Measurements from ENCODE around the gene FBXO47.
"Not testable (repeated sequence)": the region's sequence is repeated elsewhere in the genome, so short reads cannot be mapped to it uniquely, and the experiment has no call there.

FBXO47 gene

DNA sequence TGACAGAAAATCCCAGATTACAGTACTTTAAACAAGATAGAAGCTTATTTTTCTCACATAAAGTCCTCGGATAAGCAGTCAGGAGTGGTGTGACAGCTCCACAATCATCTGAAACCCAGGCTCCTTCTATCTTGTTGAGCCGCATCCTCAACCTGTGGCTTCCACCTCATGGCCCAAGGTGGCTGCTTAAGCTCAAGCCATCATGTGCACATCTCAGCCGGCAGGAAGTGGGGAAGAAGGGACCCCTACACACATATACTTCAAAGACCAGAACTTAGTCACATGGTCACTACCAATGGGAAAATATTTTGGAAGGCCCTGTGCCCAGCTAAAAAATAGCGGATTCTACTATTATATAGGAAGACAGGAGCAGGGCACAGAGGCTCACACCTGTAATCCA is 11.0 kb upstream of the FBXO47 start:
- ChIA-PET CTCF (interaction anchor here (0.6 to 10.0 kb wide), 4 partner anchors 14 to 287 kb away, joined by 3 to 266 read pairs (median 4); partner anchors contain the start of gene PLXDC1), POLR2A (no interaction called here)
- Histone ChIP-seq H3K4me1 (ENCODE audit: control insufficient read depth, insufficient read depth, low read length) (peaks cover 6% of the 10 kb centered on the region), H3K4me3 (ENCODE audit: low read depth, low read length) (no peak overlapping the region), H3K36me3 (ENCODE audit: control insufficient read depth in 2 of 2, insufficient read depth in 1 of 2, low read length in 2 of 2) (no peaks in the 10 kb centered on the region), H3K27ac (ENCODE audit: extremely low read depth, low read depth, low read length) (no peak overlapping the region), H3K9me3 (ENCODE audit: control insufficient read depth, insufficient read depth, low read depth, low read length) (no peaks in the 10 kb centered on the region)
- TF ChIP-seq SCRT2 (tag by site-specific recombination; IDR thresholded peaks at IDR 0.05) (peak; percentile 71), WT1 (tag by site-specific recombination; IDR thresholded peaks at IDR 0.05) (no peak)

DNA sequence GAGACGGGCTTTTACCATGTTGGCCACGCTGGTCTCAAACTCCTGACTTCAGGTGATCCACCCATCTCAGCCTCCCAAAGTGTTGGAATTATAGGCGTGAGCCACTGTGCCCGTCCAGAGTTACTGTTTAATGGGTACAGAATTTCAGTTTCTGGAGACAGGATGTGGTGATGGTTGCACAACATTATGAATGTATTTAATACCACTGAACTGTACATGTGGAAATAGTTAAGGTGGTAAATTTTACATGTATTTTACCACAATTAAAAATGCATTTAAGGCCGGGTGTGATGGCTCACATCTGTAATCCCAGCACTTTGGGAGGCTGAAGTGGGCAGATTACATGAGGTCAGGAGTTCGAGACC is 9.0 kb upstream of the FBXO47 start:
- CTCF ChIA-PET, result interaction anchor here (0.7 to 0.9 kb wide), 4 partner anchors 43 to 119 kb away, joined by 3 to 4 read pairs (median 3); no protein-coding TSS in a partner anchor
- H3K27ac ChIP-seq (ENCODE audit: extremely low read depth, low read depth, low read length); H3K4me1 ChIP-seq (ENCODE audit: control insufficient read depth, insufficient read depth, low read length); H3K4me3 ChIP-seq (ENCODE audit: low read depth, low read length); H3K9me3 ChIP-seq (ENCODE audit: control insufficient read depth, insufficient read depth, low read depth, low read length); H3K36me3 ChIP-seq (ENCODE audit: control insufficient read depth in 2 of 2, insufficient read depth in 1 of 2, low read length in 2 of 2): not testable (repeated sequence)
- POLR2A ChIA-PET, result interaction anchor here (0.6 kb wide), 1 partner anchor 224 kb away, joined by 4 read pairs; the partner anchor contains the start of gene RPL19

DNA sequence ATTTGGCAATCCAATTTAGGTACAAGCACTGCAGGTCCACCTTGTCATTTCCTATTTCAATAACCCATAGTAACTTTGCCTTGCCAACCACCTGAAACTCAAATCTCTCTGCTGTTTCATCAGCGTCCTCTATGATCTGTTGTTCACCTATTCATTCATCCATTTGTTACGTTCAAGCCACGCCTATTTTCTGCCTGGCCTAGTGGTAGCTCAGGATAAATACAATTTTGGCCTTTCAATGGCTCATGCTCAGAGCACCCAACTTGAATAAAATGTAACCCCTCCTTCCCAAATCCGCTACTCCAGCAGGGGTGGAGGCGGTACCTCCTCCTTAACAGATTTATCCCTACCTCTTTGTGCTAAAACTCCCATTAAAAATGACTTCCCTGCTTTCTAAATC is 3.6 kb upstream of the FBXO47 start:
- Histone ChIP-seq H3K4me1 (ENCODE audit: control insufficient read depth, insufficient read depth, low read length) (no peaks in the 10 kb centered on the region), H3K36me3 (ENCODE audit: control insufficient read depth in 2 of 2, insufficient read depth in 1 of 2, low read length in 2 of 2) (no peaks in the 10 kb centered on the region), H3K4me3 (ENCODE audit: low read depth, low read length) (no peak overlapping the region), H3K27ac (ENCODE audit: extremely low read depth, low read depth, low read length) (no peak overlapping the region), H3K9me3 (ENCODE audit: control insufficient read depth, insufficient read depth, low read depth, low read length) (no peaks in the 10 kb centered on the region)
- TF ChIP-seq SP3 (tag by site-specific recombination; IDR thresholded peaks at IDR 0.05), result no peak
- TF ChIP-seq ZIC2 (tag by site-specific recombination; IDR thresholded peaks at IDR 0.05), result no peak
- no peak for TF ChIP-seq KLF16 (tag by site-specific recombination; IDR thresholded peaks at IDR 0.05)
- TF ChIP-seq ZFP37 (tag by site-specific recombination; IDR thresholded peaks at IDR 0.05), result no peak
- TF ChIP-seq, protein P1, sequence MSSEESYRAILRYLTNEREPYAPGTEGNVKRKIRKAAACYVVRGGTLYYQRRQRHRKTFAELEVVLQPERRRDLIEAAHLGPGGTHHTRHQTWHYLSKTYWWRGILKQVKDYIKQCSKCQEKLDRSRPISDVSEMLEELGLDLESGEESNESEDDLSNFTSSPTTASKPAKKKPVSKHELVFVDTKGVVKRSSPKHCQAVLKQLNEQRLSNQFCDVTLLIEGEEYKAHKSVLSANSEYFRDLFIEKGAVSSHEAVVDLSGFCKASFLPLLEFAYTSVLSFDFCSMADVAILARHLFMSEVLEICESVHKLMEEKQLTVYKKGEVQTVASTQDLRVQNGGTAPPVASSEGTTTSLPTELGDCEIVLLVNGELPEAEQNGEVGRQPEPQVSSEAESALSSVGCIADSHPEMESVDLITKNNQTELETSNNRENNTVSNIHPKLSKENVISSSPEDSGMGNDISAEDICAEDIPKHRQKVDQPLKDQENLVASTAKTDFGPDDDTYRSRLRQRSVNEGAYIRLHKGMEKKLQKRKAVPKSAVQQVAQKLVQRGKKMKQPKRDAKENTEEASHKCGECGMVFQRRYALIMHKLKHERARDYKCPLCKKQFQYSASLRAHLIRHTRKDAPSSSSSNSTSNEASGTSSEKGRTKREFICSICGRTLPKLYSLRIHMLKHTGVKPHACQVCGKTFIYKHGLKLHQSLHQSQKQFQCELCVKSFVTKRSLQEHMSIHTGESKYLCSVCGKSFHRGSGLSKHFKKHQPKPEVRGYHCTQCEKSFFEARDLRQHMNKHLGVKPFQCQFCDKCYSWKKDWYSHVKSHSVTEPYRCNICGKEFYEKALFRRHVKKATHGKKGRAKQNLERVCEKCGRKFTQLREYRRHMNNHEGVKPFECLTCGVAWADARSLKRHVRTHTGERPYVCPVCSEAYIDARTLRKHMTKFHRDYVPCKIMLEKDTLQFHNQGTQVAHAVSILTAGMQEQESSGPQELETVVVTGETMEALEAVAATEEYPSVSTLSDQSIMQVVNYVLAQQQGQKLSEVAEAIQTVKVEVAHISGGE (tag by site-specific recombination; conservative IDR thresholded peaks at IDR 0.05; ENCODE audit: low read depth), result no peak
- TF ChIP-seq ZNF501 (tag by site-specific recombination; IDR thresholded peaks at IDR 0.05), result no peak
- TF ChIP-seq ZNF221 (tag by site-specific recombination; IDR thresholded peaks at IDR 0.05; ENCODE audit: borderline replicate concordance), result no peak
- TF ChIP-seq, protein P2, sequence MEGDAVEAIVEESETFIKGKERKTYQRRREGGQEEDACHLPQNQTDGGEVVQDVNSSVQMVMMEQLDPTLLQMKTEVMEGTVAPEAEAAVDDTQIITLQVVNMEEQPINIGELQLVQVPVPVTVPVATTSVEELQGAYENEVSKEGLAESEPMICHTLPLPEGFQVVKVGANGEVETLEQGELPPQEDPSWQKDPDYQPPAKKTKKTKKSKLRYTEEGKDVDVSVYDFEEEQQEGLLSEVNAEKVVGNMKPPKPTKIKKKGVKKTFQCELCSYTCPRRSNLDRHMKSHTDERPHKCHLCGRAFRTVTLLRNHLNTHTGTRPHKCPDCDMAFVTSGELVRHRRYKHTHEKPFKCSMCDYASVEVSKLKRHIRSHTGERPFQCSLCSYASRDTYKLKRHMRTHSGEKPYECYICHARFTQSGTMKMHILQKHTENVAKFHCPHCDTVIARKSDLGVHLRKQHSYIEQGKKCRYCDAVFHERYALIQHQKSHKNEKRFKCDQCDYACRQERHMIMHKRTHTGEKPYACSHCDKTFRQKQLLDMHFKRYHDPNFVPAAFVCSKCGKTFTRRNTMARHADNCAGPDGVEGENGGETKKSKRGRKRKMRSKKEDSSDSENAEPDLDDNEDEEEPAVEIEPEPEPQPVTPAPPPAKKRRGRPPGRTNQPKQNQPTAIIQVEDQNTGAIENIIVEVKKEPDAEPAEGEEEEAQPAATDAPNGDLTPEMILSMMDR (tag by site-specific recombination; IDR thresholded peaks at IDR 0.05), result no peak
- TF ChIP-seq ZNF560 (tag by site-specific recombination; IDR thresholded peaks at IDR 0.05; ENCODE audit: borderline replicate concordance), result no peak
- no peak for TF ChIP-seq ZNF510 (tag by site-specific recombination; IDR thresholded peaks at IDR 0.05; ENCODE audit: insufficient replicate concordance)
- TF ChIP-seq, protein P3, sequence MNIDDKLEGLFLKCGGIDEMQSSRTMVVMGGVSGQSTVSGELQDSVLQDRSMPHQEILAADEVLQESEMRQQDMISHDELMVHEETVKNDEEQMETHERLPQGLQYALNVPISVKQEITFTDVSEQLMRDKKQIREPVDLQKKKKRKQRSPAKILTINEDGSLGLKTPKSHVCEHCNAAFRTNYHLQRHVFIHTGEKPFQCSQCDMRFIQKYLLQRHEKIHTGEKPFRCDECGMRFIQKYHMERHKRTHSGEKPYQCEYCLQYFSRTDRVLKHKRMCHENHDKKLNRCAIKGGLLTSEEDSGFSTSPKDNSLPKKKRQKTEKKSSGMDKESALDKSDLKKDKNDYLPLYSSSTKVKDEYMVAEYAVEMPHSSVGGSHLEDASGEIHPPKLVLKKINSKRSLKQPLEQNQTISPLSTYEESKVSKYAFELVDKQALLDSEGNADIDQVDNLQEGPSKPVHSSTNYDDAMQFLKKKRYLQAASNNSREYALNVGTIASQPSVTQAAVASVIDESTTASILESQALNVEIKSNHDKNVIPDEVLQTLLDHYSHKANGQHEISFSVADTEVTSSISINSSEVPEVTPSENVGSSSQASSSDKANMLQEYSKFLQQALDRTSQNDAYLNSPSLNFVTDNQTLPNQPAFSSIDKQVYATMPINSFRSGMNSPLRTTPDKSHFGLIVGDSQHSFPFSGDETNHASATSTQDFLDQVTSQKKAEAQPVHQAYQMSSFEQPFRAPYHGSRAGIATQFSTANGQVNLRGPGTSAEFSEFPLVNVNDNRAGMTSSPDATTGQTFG (tag by site-specific recombination; IDR thresholded peaks at IDR 0.05; ENCODE audit: borderline replicate concordance), result no peak
- no peak for TF ChIP-seq ZBTB21 (tag by site-specific recombination; IDR thresholded peaks at IDR 0.05)
- TF ChIP-seq ZNF354C (tag by site-specific recombination; IDR thresholded peaks at IDR 0.05; ENCODE audit: borderline replicate concordance, low read depth), result no peak
- TF ChIP-seq, protein P4, sequence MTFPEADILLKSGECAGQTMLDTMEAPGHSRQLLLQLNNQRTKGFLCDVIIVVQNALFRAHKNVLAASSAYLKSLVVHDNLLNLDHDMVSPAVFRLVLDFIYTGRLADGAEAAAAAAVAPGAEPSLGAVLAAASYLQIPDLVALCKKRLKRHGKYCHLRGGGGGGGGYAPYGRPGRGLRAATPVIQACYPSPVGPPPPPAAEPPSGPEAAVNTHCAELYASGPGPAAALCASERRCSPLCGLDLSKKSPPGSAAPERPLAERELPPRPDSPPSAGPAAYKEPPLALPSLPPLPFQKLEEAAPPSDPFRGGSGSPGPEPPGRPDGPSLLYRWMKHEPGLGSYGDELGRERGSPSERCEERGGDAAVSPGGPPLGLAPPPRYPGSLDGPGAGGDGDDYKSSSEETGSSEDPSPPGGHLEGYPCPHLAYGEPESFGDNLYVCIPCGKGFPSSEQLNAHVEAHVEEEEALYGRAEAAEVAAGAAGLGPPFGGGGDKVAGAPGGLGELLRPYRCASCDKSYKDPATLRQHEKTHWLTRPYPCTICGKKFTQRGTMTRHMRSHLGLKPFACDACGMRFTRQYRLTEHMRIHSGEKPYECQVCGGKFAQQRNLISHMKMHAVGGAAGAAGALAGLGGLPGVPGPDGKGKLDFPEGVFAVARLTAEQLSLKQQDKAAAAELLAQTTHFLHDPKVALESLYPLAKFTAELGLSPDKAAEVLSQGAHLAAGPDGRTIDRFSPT (tag by site-specific recombination; IDR thresholded peaks at IDR 0.05), result no peak
- no peak for TF ChIP-seq ZNF670 (tag by site-specific recombination; IDR thresholded peaks at IDR 0.05; ENCODE audit: low read depth)
- ChIA-PET POLR2A (interaction anchor here (2.1 kb wide), 1 partner anchor 117 kb away, joined by 5 read pairs; the partner anchor contains the start of gene RPL23), CTCF (interaction anchor here (0.7 to 2.4 kb wide), 4 partner anchors 12 to 194 kb away, joined by 3 to 12 read pairs (median 6); no protein-coding TSS in a partner anchor)

Measured in HEK293 (cell line).